Stimulated activated naive CD8-positive, alpha-beta T cell treated with anti-CD3 and anti-CD28 coated beads, Interleukin-15, Interleukin-2, amounts not matched to agents 100 U/mL and 50 U/mL, for 24 hours (primary cell): Measurements from ENCODE around the gene CFAP77.

Source experiments
- ATAC-seq: fragments of 150-1000 bp; cut with Tn5 transposase; one replicate; pipeline ENCODE4 v1.10.0; 2021
- DNase-seq: peaks from one replicate; pipeline ENCODE4 v3.0.0; 2021

CFAP77 gene

GRCh38 chr9:132582276-132582785, 172.3 kb downstream of the CFAP77 start, which contains the start of gene BARHL1:
Gene BARHL1, plus strand, starts transcription at chr9:132582606. Its CDS starts 192 bp downstream, at chr9:132582798.
- ATAC-seq (no peak), DNase-seq (no peak)

- DNase-seq (no peak), ATAC-seq (no peak)
These were observed 173.0 kb downstream of the CFAP77 start for GRCh38 chr9:132582786-132583583.

GRCh38 chr9:132583584-132584304, 173.7 kb downstream of the CFAP77 start:
- ATAC-seq: no peak
- DNase-seq: no peak

- DNase-seq (no peak), ATAC-seq (no peak)
These were observed 174.9 kb downstream of the CFAP77 start for GRCh38 chr9:132584601-132585560.

- no peak for ATAC-seq
- no peak for DNase-seq
These were observed 176.2 kb downstream of the CFAP77 start for GRCh38 chr9:132585954-132586829.

- ATAC-seq (no peak), DNase-seq (no peak)
These were observed 177.0 kb downstream of the CFAP77 start for GRCh38 chr9:132586830-132587591.

GRCh38 chr9:132587592-132587955, 177.6 kb downstream of the CFAP77 start:
- DNase-seq (no peak), ATAC-seq (no peak)

- no peak for DNase-seq
- ATAC-seq: no peak
These were observed 178.1 kb downstream of the CFAP77 start for GRCh38 chr9:132588098-132588497.

GRCh38 chr9:132588501-132589147, 178.6 kb downstream of the CFAP77 start:
- DNase-seq (no peak), ATAC-seq (no peak)

GRCh38 chr9:132589148-132590036, 179.4 kb downstream of the CFAP77 start:
- ATAC-seq: no peak

GRCh38 chr9:132590037-132590317, 180.0 kb downstream of the CFAP77 start:
- ATAC-seq (no peak), DNase-seq (no peak)

More at GRCh38 chr9:132589148-132590036, 179.4 kb downstream of the CFAP77 start:
- DNase-seq: no peak

GRCh38 chr9:132590318-132591182, 180.5 kb downstream of the CFAP77 start:
- ATAC-seq: no peak
- no peak for DNase-seq

- no peak for DNase-seq
- ATAC-seq: no peak
These were observed 181.2 kb downstream of the CFAP77 start for GRCh38 chr9:132591244-132591643.

GRCh38 chr9:132591751-132592314, 181.8 kb downstream of the CFAP77 start:
- DNase-seq (no peak), ATAC-seq (no peak)

- no peak for DNase-seq
- ATAC-seq: no peak
These were observed 182.4 kb downstream of the CFAP77 start for GRCh38 chr9:132592451-132592850.

- no peak for DNase-seq
- ATAC-seq: no peak
These were observed 184.4 kb downstream of the CFAP77 start for GRCh38 chr9:132594412-132594811.

- DNase-seq: no peak
- no peak for ATAC-seq
These were observed 185.3 kb downstream of the CFAP77 start for GRCh38 chr9:132595319-132595718.

- DNase-seq (no peak), ATAC-seq (no peak)
These were observed 186.2 kb downstream of the CFAP77 start for GRCh38 chr9:132596200-132596599.
